ENCODE data around the gene INAFM1. TPM values are rescaled to one million over a fixed set of nuclear protein-coding genes. Genes with fewer than 3 reads are reported as not detected.

The INAFM1 gene
- total and polyA plus RNA-seq, 9 of the 15 experiments (the other 6 are each of a cell fraction or from before 2014, with no cell fraction given): 0.71 to 30.9 (median 3.1) TPM

DNA sequence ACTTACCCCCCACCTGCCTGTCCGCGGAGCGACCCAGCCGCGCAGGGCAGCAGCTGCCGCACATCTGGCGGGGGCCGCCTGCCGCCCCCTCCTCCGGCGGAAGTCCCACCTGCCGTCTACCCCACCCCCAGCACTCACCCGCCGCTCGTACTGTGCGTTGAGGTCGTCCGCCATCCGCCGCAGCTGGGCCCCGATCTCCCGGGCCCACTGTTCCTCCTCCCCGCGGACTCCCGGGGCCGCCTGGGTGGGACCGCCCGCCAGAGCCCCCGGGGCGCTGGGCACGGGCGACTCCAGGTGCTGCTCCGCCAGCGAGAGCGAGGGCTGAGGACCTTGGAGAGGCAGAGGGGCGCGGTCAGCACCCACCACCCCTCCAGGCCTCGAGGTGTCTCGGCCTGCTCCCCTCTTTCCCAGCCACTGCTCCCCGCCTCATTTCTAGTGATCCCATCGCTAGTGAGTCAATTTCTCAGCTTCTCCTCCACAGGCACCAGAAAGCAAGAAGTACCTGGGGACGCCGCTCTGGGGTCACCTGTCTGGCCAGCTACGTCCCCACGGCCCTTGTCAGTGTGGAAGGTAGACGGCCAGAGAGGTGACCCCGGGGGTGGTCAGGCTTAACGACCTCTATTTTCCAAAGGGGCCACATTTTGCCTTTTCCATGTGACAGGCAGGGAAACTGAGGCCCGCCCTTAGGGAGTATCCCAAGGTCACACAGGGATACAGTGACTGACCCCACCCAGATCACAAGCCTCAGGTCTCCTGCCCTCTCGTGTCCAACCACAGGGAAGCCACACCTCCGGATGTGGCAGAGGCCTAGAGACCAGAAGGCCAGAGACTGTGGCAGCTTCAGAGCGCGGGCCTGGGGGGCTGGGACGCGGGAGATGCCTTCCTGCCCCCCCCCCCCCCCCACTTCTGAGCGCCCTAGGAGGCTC lies 48.0 kb upstream of the INAFM1 start (continued):
- peak; percentile 93 for TF ChIP-seq KDM5B (IDR thresholded peaks at IDR 0.05; ENCODE audit: insufficient replicate concordance, low read depth, low read length)
- TF ChIP-seq ZNF77 (CRISPR knock-in tag; IDR thresholded peaks at IDR 0.05): no peak
- peak; percentile 100 for TF ChIP-seq RBM14 (IDR thresholded peaks at IDR 0.05; ENCODE audit: borderline replicate concordance, insufficient read depth, low read depth, low read length)
- TF ChIP-seq, protein P1, sequence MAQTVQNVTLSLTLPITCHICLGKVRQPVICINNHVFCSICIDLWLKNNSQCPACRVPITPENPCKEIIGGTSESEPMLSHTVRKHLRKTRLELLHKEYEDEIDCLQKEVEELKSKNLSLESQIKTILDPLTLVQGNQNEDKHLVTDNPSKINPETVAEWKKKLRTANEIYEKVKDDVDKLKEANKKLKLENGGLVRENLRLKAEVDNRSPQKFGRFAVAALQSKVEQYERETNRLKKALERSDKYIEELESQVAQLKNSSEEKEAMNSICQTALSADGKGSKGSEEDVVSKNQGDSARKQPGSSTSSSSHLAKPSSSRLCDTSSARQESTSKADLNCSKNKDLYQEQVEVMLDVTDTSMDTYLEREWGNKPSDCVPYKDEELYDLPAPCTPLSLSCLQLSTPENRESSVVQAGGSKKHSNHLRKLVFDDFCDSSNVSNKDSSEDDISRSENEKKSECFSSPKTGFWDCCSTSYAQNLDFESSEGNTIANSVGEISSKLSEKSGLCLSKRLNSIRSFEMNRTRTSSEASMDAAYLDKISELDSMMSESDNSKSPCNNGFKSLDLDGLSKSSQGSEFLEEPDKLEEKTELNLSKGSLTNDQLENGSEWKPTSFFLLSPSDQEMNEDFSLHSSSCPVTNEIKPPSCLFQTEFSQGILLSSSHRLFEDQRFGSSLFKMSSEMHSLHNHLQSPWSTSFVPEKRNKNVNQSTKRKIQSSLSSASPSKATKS (CRISPR knock-in tag; IDR thresholded peaks at IDR 0.05): 0 out of 2 replicates have a peak, but pooled peaks have one; percentile 58
- TF ChIP-seq, protein P2, sequence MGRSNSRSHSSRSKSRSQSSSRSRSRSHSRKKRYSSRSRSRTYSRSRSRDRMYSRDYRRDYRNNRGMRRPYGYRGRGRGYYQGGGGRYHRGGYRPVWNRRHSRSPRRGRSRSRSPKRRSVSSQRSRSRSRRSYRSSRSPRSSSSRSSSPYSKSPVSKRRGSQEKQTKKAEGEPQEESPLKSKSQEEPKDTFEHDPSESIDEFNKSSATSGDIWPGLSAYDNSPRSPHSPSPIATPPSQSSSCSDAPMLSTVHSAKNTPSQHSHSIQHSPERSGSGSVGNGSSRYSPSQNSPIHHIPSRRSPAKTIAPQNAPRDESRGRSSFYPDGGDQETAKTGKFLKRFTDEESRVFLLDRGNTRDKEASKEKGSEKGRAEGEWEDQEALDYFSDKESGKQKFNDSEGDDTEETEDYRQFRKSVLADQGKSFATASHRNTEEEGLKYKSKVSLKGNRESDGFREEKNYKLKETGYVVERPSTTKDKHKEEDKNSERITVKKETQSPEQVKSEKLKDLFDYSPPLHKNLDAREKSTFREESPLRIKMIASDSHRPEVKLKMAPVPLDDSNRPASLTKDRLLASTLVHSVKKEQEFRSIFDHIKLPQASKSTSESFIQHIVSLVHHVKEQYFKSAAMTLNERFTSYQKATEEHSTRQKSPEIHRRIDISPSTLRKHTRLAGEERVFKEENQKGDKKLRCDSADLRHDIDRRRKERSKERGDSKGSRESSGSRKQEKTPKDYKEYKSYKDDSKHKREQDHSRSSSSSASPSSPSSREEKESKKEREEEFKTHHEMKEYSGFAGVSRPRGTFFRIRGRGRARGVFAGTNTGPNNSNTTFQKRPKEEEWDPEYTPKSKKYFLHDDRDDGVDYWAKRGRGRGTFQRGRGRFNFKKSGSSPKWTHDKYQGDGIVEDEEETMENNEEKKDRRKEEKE (IDR thresholded peaks at IDR 0.05; ENCODE audit: borderline replicate concordance in 1 of 2, control insufficient read depth in 1 of 2, low read depth in 2 of 2, low read length in 1 of 2): peak in 1 of 2 experiments; percentile 88; a peak in 1 of 4 replicates
- TF ChIP-seq YY1 (IDR thresholded peaks at IDR 0.05; ENCODE audit: borderline replicate concordance in 1 of 3, control insufficient read depth in 1 of 3, extremely low read depth in 1 of 3, insufficient read depth in 3 of 3, insufficient read length in 1 of 3, insufficient replicate concordance in 2 of 3, low read depth in 1 of 3, low read length in 2 of 3): peak in 1 of 3 experiments; percentile 16
- no peak for TF ChIP-seq EHMT2 (IDR thresholded peaks at IDR 0.05)
- TF ChIP-seq BDP1 (IDR thresholded peaks at IDR 0.05; ENCODE audit: insufficient read depth, insufficient read length): no peak
- TF ChIP-seq STAT5A (IDR thresholded peaks at IDR 0.05; ENCODE audit: borderline replicate concordance, low read length): peak; percentile 62; the same call in 1 of the 2 replicates
- no peak for TF ChIP-seq LARP7 (IDR thresholded peaks at IDR 0.05)
- TF ChIP-seq U2AF2 (optimal IDR thresholded peaks at IDR 0.05; ENCODE audit: low read depth, low read length): no peak
- no peak for TF ChIP-seq HMGXB4 (CRISPR knock-in tag; IDR thresholded peaks at IDR 0.05)
- peak; percentile 71 for TF ChIP-seq ZNF41 (CRISPR knock-in tag; conservative IDR thresholded peaks at IDR 0.05)
- TF ChIP-seq HNRNPLL (IDR thresholded peaks at IDR 0.05; ENCODE audit: low read depth, low read length, poor library complexity, severe bottlenecking): peak; percentile 47
- TF ChIP-seq BRCA1 (IDR thresholded peaks at IDR 0.05): no peak
- no peak; the same call in 1 of the 2 replicates for TF ChIP-seq BRCA1 (CRISPR knock-in tag; IDR thresholded peaks at IDR 0.05)
- TF ChIP-seq GATA2 (CRISPR knock-in tag; IDR thresholded peaks at IDR 0.05): no peak
- TF ChIP-seq, protein P3, sequence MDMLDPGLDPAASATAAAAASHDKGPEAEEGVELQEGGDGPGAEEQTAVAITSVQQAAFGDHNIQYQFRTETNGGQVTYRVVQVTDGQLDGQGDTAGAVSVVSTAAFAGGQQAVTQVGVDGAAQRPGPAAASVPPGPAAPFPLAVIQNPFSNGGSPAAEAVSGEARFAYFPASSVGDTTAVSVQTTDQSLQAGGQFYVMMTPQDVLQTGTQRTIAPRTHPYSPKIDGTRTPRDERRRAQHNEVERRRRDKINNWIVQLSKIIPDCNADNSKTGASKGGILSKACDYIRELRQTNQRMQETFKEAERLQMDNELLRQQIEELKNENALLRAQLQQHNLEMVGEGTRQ (CRISPR knock-in tag; IDR thresholded peaks at IDR 0.05): no peak

Data from K562 (cell line).